Dermis blood vessel endothelial cell (primary cell): ENCODE measurements around the gene TPK1. TPM values are rescaled to one million over a fixed set of nuclear protein-coding genes. Genes with fewer than 3 reads are reported as not detected.
A peak's percentile ranks its signal among the peaks of the same experiment; 100 is the strongest.
"Not testable (repeated sequence)": the region's sequence is repeated elsewhere in the genome, so short reads cannot be mapped to it uniquely, and the experiment has no call there.

Experiments
- DNase-seq: peaks from one replicate; pipeline ENCODE4 v3.0.0; 2010
- total RNA-seq: library from RNA; depleted of rRNA; stranded (reverse); fragments of >200 nt; gene quantifications from 2 replicates; pipeline ENCODE4 v1.2.3, GENCODE V29; 2014

The TPK1 gene
- total RNA-seq, 1 donor from 2014 or later: 14.8 TPM

DNA sequence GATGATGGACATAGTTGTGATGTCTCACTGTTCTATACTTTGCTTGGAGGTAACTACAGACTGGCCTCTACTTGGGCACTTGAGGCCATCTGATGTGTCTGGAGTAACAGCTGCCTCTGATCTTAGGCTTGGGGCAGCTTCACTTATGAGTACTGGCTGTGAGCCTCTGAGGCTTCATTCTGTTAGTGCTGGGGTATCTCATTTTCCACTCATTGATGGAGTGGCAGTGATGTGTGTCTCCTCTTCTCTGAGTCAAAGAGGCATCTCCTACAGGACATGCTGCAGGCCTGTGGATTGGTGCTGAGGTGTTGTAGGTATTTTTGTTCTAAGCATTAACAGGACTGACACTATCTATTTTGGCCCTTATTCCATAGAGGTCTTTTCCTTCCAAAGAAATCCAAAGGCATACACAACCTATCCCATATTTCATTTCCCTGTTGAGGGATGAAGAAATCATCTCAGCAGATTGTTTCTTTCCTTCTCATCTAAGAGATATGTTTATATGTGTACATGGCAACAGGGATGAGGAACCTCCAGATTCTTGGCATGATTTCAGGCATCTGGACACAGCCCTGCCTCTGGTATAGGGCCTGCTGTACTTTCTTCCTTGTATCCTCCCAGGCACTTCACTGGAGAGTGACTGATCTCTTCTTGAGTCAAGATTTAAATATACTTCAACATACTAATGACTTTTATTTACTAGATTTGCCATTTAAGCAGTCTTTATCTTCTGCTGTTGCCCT, 366.7 kb downstream of the TPK1 start:
- DNase-seq: no peak

DNA sequence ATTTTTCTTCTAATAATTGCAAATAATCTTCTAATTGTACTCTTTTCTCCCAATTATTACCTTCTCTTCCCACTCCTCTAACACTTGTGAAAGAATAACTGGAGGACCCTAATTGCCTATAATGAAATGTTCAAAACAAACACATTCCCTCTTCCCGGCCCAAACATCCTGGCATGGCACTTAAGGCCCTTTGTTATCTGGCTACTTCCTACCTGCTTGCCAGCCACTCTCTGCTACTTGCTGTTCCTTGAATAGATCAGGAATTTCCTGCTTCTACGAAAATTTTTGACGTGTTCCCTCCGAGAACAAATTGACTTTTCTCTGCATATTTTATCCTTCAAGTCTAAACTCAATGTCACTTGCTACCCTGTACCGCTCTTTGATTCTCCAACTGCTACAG, 376.2 kb downstream of the TPK1 start:
- DNase-seq: peak; percentile 6

- no peak for DNase-seq
Observed at GRCh38 chr7:144455040-144455404, 380.8 kb downstream of the TPK1 start.

- DNase-seq: peak; percentile 35
Observed at GRCh38 chr7:144454256-144455039, 381.4 kb downstream of the TPK1 start.

DNA sequence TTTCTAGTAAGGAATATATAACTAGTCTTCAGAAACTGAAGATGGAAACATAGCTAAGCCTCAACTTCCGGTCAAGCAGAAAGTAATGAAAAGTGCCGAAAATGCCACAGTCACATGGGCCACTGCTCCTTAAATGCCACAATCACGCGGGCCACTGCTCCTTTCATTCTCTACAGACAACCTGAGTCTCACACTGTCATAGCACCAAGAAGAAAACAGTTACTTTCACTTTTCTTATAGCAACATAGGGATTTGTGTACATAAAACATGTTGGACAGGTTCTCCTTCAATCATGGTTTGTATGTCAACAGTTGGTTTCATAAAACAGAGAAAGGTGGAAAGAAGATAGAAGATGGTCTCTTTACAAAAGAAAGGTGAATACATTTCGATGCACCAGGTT, 383.8 kb downstream of the TPK1 start:
- DNase-seq: no peak

DNA sequence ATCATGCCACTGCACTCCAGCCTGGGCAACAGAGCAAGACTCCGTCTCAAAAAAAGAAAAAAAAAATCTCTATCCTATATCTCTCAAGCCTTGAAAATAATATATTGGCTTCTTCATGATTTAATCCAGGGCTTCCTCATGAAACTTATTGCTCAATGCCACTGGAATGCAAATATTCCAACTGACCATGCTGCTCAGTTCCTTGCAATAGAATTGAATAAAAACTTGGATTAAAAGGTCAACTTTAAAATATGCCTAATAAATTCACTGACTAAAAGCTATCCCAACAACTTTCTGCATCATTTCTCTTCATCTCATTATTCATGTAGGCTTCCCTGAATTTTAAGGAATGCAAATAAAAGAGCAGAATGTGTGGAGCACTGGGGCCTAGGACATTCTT, 390.3 kb downstream of the TPK1 start:
- no peak for DNase-seq

GRCh38 chr7:144439717-144440205, 396.1 kb downstream of the TPK1 start:
- DNase-seq: no peak

- DNase-seq: no peak
Observed at GRCh38 chr7:144438759-144439158, 397.1 kb downstream of the TPK1 start.

DNA sequence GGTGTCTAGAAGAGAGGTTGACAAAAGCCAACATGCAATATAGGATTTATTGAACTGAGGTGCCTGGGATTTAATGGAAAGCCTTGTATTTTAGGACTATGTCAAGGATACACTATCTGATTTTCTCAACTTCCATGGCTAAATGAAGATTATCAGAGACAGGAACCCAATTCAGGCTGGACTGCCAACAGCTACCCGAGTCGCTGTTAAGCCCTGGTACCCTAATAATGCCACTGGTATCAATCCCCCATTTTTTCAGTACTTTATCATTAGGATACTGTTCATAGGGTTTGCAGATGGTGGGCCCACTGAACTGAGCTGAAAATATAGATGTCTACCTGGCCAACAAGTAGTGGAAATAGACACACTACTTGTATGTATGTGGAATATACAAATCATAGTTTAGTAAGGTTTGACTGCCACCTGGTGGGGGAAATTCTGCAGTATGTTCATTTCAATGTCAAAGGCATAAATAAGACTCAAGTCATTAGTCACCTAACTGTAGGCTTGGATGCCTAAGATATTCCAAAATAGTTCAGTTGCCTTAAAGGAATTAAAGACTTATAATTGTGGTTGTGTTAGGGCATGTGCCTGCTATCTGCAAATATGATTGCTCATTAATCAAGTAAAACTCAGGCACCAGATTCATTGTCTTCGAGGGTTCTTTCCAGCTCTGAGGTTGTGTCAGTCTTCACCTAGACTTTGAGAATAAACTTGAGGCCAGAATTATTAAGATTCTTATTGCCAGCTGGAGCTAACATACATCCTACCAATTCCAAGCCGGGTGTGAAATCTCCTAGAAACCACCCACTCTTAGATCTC, 398.3 kb downstream of the TPK1 start:
- peak; percentile 78 for DNase-seq

DNA sequence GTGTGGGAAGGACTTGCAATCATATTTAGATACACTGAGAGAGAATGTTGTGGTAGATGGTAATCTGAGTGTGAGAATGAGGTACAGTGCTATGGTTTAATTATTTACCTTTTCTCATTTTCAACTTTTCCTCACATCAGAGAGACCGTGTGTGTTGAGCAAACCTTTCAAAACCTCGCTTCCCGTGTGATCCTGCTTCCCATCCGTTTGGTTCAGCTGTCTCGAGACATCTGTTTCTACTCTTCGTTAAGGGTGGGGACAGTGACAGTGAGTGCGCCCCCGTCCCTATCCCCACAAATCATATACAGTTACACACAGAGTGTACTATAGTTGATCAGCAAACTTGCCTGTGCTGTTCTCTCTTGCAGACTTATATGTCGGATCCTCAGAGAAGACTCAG, 399.4 kb downstream of the TPK1 start:
- DNase-seq: no peak

DNA sequence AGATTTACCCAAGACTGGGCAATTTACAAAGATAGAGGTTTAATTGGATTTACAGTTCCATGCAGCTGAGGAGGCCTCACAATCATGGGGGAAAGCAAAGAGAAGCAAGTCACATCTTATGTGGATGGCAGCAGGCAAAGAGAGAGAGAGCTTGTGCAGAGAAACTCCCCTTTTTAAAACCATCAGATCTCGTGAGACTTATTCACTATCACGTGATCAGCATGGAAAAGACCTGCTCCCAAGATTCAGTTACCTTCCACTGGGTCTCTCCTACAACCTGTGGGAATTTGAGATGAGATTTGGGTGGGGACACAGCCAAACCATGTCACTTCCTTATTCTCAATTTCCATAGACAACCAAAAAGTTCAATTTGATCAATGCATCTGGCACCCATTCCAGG, 407.4 kb downstream of the TPK1 start:
- DNase-seq: no peak

GRCh38 chr7:144427539-144427938, 408.3 kb downstream of the TPK1 start:
- not testable (repeated sequence) for DNase-seq

- DNase-seq: not testable (repeated sequence)
Observed at GRCh38 chr7:144418931-144419330, 416.9 kb downstream of the TPK1 start.

- no peak for DNase-seq
Observed at GRCh38 chr7:144416341-144416740, 419.5 kb downstream of the TPK1 start.

DNA sequence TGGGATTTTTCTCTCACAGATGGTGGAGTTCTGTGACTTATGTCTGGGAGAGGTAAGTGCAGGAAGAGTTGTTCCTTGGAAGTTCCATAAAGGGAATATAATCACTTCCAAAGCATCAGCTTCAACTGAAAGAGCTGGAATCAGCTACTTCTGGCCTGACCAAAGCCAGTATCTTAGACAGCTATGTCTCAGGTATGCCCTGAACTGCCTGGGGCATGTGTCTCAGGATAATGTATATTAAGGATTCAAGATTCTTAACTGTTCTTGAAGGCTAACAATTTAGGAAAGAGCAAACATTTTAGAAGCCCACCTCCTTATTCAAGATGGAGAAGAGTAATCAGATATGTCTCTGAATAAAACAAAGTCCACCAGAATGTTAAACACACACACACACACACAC, 420.0 kb downstream of the TPK1 start:
- DNase-seq: no peak

GRCh38 chr7:144414815-144415214, 421.0 kb downstream of the TPK1 start:
- no peak for DNase-seq

- DNase-seq: no peak
Observed at GRCh38 chr7:144410441-144410840, 425.4 kb downstream of the TPK1 start.

- DNase-seq: no peak
Observed at GRCh38 chr7:144408121-144408520, 427.7 kb downstream of the TPK1 start.

DNA sequence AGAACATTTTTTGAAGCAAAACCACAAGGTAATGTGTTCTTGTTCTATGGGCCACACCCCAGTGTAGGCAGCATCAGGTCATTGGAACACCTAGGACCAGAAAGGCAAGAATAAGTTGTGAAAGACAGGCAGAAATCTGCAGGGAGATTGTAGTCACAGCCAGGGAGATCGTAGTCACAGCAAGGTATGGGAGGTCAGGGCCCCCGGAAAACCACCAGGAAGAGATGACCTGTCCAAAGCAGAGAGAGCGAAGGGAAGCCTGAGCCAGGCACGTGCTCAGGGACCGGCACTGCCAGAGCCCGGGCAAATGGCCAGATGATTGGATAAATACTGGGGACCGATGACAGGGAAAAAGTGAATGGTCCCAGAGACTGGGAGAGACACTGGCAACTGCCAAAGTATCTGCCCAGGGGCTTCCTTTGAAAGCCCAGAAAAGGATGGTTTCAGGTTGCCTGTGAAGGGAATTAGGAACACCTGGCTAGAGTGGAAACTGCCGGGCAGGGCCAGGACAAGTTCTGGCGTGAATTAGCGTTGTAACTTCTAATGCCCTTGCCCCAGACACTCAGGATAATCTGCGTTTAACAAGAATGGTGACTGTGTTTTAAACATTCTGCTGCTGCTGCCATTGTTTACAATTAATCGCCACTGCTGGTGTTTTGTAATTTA, 428.5 kb downstream of the TPK1 start:
- DNase-seq: no peak

- DNase-seq: no peak
Observed at GRCh38 chr7:144404946-144405345, 430.9 kb downstream of the TPK1 start.

- no peak for DNase-seq
Observed at GRCh38 chr7:144403649-144404061, 432.2 kb downstream of the TPK1 start, which contains the start of gene NOBOX. TSS of gene NOBOX (minus strand) at chr7:144403693.

GRCh38 chr7:144403102-144403501, 432.8 kb downstream of the TPK1 start:
- no peak for DNase-seq
